A549 (cell line): ENCODE data around the gene PRMT5. TPM values are rescaled to one million over a fixed set of nuclear protein-coding genes. Genes with fewer than 3 reads are reported as not detected.
A peak's percentile ranks its signal among the peaks of the same experiment; 100 is the strongest.

Experiments
- ATAC-seq, 2 experiments: fragments of 200-7000 bp in 1 of 2; fragments of >200 bp in 1 of 2; cut with Nextera tagmentation in 1 of 2; cut with Tn5 transposase in 1 of 2; 3 replicates each; pipeline versions ENCODE4 v1.8.0 to v1.9.1; 2018 to 2020; ENCODE audit warnings: mild to moderate bottlenecking in 1 of 2, moderate library complexity in 1 of 2
- CTCF ChIA-PET: fragments of 300-600 bp; sonication (Branson Sonifier 250); formaldehyde crosslinking; extraction: SDS; loops from one replicate; lab custom pipeline; 2021; ENCODE audit warnings: antibody characterized with exemption, inconsistent platforms; lab: Yijun Ruan, JAX
- POLR2A ChIA-PET: fragments of 350-600 bp; formaldehyde crosslinking; extraction: SDS; loops from one replicate; lab custom pipeline; 2021; ENCODE audit warnings: antibody characterized with exemption, inconsistent platforms; lab: Yijun Ruan, JAX
- DNase-seq, 2 experiments: peaks; one replicate each; pipeline versions ENCODE4 v3.0.0 to v3.0.0-alpha.2; 2011 to 2016; ENCODE audit warnings: low read depth in 1 of 2, low spot score in 1 of 2
- FAIRE-seq: peaks from 2 replicates; lab custom pipeline; 2011; peaks lifted over from hg19 to GRCh38; lab: Jason Lieb, UNC
- H3K27ac ChIP-seq, 2 experiments: fragments of >200 bp; sonication (Bioruptor Twin); formaldehyde crosslinking; 3 replicates each; pipeline ENCODE4 v1.5.1; 2016 to 2017
- H3K4me1 ChIP-seq: fragments of >200 bp; sonication (Bioruptor Twin); formaldehyde crosslinking; 3 replicates; pipeline ENCODE4 v1.6.1; 2016
- H3K4me2 ChIP-seq: fragments of >200 bp; sonication (Bioruptor Twin); formaldehyde crosslinking; 3 replicates; pipeline ENCODE4 v1.6.1; 2016
- H3K4me3 ChIP-seq: fragments of >200 bp; sonication (Bioruptor Twin); formaldehyde crosslinking; 3 replicates; pipeline ENCODE4 v1.5.1; 2016
- H3K9me3 ChIP-seq: fragments of >200 bp; sonication (Bioruptor Twin); formaldehyde crosslinking; 3 replicates; pipeline ENCODE4 v1.6.1; 2016
- EP300 ChIP-seq, 2 experiments: fragments of >200 bp; sonication (Bioruptor Twin); formaldehyde crosslinking; IDR thresholded peaks; 2 replicates in 1 of 2; 3 replicates in 1 of 2; pipeline ENCODE4 v1.6.1; 2016 to 2017
- ESRRA ChIP-seq: fragments of 150-350 bp; IDR thresholded peaks from 2 replicates; pipeline ENCODE4 v1.6.1; 2014; ENCODE audit warnings: mild to moderate bottlenecking, low read length, borderline replicate concordance
- HOXB13 ChIP-seq: fragments of 250-450 bp; sonication (Bioruptor Pico); IDR thresholded peaks from 2 replicates; pipeline ENCODE4 v1.5.0; 2020; ENCODE audit warnings: low read depth, mild to moderate bottlenecking, moderate library complexity
- HOXB5 ChIP-seq: fragments of 250-450 bp; sonication (Bioruptor Pico); IDR thresholded peaks from 2 replicates; pipeline ENCODE4 v1.5.0; 2020; ENCODE audit warnings: mild to moderate bottlenecking, moderate library complexity
- JUN ChIP-seq, 2 experiments: fragments of >200 bp; sonication (Bioruptor Twin); formaldehyde crosslinking; IDR thresholded peaks; 2 replicates in 1 of 2; 3 replicates in 1 of 2; pipeline ENCODE4 v1.6.1; 2016 to 2017
- JUNB ChIP-seq: fragments of >200 bp; sonication (Bioruptor Twin); formaldehyde crosslinking; IDR thresholded peaks from 2 replicates; pipeline ENCODE4 v1.6.1; 2016
- PHF8 ChIP-seq: fragments of 200-600 bp; sonication (generic); IDR thresholded peaks from 2 replicates; pipeline ENCODE4 v1.6.1; 2016; ENCODE audit warnings: low read depth, mild to moderate bottlenecking, antibody characterized with exemption, moderate library complexity, borderline replicate concordance
- POLR2AphosphoS2 ChIP-seq: conservative IDR thresholded peaks from 2 replicates; pipeline ENCODE4 v1.6.1; 2012; ENCODE audit warnings: low read length, improper control_type of control experiment, inconsistent platforms
- RAD21 ChIP-seq, 2 experiments: fragments of >200 bp in 1 of 2; sonication (Bioruptor Twin) in 1 of 2; formaldehyde crosslinking in 1 of 2; IDR thresholded peaks in 1 of 2; conservative IDR thresholded peaks in 1 of 2; 2 replicates in 1 of 2; 3 replicates in 1 of 2; pipeline ENCODE4 v1.6.1; 2012 to 2018; ENCODE audit warnings: inconsistent platforms in 1 of 2
- RNF2 ChIP-seq: fragments of 200-600 bp; sonication (generic); IDR thresholded peaks from 2 replicates; pipeline ENCODE4 v1.6.1; 2016; ENCODE audit warnings: low read depth, mild to moderate bottlenecking, antibody characterized with exemption, moderate library complexity, borderline replicate concordance
- SMC3 ChIP-seq: fragments of >200 bp; sonication (Bioruptor Twin); formaldehyde crosslinking; IDR thresholded peaks from 3 replicates; pipeline ENCODE4 v1.6.1; 2018; ENCODE audit warnings: inconsistent platforms
- WGBS: methylation state at CpG from one replicate; pipeline ENCODE4 v1.1.6; 2017; ENCODE audit errors: missing lambda C conversion rate; 5-methylcytosine and 5-hydroxymethylcytosine counted together
- polyA plus RNA-seq, 4 experiments: library from polyadenylated mRNA; depleted of rRNA in 3 of 4; stranded (reverse); fragments of >200 nt; fragmentation: RNase III in 1 of 4; extraction: RNeasy Plus Mini Kit Qiagen cat#74134 plus additional on column Dnase treatment in 1 of 4; gene quantifications; 2 replicates in 3 of 4; 3 replicates in 1 of 4; pipeline ENCODE4 v1.2.3, GENCODE V29; 2011 to 2017
- TF ChIP-seq, protein P1 (sequence below): fragments of >200 bp; sonication (Bioruptor Twin); formaldehyde crosslinking; IDR thresholded peaks from 3 replicates; pipeline ENCODE4 v1.5.1; 2016
- TF ChIP-seq, protein P2 (sequence below): fragments of 250-450 bp; sonication (Bioruptor Pico); IDR thresholded peaks from 2 replicates; pipeline ENCODE4 v1.5.0; 2020; ENCODE audit warnings: low read depth, mild to moderate bottlenecking, moderate library complexity
- TF ChIP-seq, protein P3 (sequence below): fragments of >200 bp; sonication (Bioruptor Twin); formaldehyde crosslinking; IDR thresholded peaks from 3 replicates; pipeline ENCODE4 v1.6.1; 2016

Gene PRMT5
- polyA plus RNA-seq, 2 of the 4 experiments (the other 2 are of a cell fraction): 188 to 214 TPM

DNA sequence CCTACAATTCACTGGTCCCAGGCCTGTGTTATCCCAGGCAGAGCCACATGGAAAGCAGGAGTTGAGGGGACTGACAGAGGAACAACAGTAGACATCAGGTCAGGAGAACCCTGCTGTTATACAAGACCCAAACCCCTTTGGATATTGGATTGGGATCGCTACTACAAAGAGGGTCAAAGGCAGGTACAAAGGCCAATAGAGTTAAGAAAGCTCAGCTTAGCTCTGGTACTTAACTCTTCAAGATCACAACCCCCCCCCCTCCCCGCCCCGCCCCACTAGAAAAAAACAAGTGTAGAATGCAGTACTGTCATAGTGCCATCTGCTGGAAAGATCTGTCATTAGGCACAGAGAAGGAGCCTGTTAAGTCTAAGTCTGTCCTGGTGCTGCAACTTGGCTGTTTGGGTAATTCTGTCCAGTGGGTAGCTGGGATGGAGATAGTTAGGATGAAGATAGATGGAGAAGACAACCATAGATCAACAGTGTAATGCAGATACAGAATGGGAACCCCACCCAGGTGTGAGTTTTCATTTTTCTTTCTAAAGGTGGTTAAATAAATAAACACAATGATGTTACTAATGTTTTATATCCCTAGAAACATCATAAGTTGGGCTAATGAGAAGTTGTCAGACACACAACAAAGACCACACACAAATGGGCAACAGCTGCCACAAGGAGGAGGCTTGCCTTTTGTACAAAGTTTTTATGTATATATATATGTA lies 28.9 kb downstream of the PRMT5 start:
- Histone ChIP-seq H3K27ac (no peak overlapping the region; a peak in 1 of 6 replicates), H3K4me1 (peaks cover 17% of the 10 kb centered on the region), H3K9me3 (no peaks in the 10 kb centered on the region), H3K4me2 (no peak overlapping the region), H3K4me3 (no peak overlapping the region)
- ATAC-seq: peak; percentile 81 to 83
- POLR2A ChIA-PET: interaction anchor here (0.6 to 1.0 kb wide), 4 partner anchors 11 to 82 kb away, joined by 3 to 6 read pairs (median 4); partner anchors contain the start of genes AJUBA and LRP10
- TF ChIP-seq, protein P1, sequence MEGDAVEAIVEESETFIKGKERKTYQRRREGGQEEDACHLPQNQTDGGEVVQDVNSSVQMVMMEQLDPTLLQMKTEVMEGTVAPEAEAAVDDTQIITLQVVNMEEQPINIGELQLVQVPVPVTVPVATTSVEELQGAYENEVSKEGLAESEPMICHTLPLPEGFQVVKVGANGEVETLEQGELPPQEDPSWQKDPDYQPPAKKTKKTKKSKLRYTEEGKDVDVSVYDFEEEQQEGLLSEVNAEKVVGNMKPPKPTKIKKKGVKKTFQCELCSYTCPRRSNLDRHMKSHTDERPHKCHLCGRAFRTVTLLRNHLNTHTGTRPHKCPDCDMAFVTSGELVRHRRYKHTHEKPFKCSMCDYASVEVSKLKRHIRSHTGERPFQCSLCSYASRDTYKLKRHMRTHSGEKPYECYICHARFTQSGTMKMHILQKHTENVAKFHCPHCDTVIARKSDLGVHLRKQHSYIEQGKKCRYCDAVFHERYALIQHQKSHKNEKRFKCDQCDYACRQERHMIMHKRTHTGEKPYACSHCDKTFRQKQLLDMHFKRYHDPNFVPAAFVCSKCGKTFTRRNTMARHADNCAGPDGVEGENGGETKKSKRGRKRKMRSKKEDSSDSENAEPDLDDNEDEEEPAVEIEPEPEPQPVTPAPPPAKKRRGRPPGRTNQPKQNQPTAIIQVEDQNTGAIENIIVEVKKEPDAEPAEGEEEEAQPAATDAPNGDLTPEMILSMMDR: peak; percentile 72
- TF ChIP-seq RNF2: no peak
- no peak for TF ChIP-seq HOXB13 (CRISPR knock-in tag)
- TF ChIP-seq HOXB5 (CRISPR knock-in tag): no peak
- TF ChIP-seq RAD21 (conservative IDR thresholded peaks at IDR 0.05 in 1 of 2, IDR thresholded peaks at IDR 0.05 in 1 of 2): peak; percentile 62 to 70
- no peak for TF ChIP-seq JUNB
- TF ChIP-seq PHF8: no peak
- peak; percentile 85 for TF ChIP-seq SMC3
- TF ChIP-seq JUN (IDR thresholded peaks at IDR 0.05): peak in 1 of 2 experiments; percentile 26; a peak in 1 of 5 replicates
- no peak for TF ChIP-seq POLR2AphosphoS2
- TF ChIP-seq, protein P2, sequence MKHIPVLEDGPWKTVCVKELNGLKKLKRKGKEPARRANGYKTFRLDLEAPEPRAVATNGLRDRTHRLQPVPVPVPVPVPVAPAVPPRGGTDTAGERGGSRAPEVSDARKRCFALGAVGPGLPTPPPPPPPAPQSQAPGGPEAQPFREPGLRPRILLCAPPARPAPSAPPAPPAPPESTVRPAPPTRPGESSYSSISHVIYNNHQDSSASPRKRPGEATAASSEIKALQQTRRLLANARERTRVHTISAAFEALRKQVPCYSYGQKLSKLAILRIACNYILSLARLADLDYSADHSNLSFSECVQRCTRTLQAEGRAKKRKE (CRISPR knock-in tag): no peak
- DNase-seq: peak; percentile 77 to 81
- WGBS: 7% methylated on average over 3 of the region's 3 CpGs
- CTCF ChIA-PET: interaction anchor here (0.5 to 16.6 kb wide), 28 partner anchors 14 to 1617 kb away, joined by 3 to 368 read pairs (median 4); partner anchors contain the start of genes LRP10, OXA1L, RBM23 and REM2
- FAIRE-seq: no peak

DNA sequence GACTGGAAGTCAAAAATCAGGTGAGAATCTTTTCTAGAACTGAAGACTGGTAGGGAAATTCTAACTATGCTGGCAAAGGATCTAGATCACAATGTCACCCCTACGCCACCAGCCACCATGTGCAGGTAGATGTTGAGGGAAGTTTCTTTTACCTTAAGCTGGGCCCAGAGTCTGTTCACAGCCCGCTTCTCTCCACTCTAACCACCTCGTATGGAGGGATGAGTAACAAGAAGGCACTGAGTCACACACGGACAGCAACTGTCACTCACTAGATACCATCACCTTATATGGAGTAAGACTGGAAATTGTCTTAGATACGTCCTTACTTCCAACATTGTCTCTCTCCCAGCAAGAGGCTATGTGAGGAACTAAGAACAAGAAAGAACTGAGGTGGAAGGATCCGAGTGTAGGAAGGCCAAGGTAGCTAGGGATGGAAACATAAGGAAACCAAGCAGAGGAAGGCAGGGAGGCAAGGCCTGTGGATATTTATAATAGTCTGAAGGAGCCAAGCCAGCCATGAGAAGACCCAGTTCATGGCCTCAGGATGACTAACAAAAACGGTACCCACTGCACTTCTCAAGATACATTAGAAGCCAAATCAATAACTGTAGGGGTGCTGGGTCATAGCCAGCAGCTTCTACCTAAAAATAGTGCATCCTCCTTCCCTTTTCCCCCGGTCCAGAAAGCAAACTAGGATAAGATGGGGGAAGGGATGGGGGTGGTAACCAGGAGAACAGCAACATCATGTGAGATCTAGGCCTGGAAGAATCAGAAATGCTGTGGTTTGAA lies 30.7 kb downstream of the PRMT5 start:
- no peak for FAIRE-seq
- ChIA-PET POLR2A (no interaction called here), CTCF (interaction anchor here (1.2 to 16.6 kb wide), 10 partner anchors 16 to 344 kb away, joined by 3 to 368 read pairs (median 18); partner anchors contain the start of genes LRP10, RBM23 and REM2)
- Histone ChIP-seq H3K4me3 (no peak overlapping the region), H3K4me1 (peaks cover 17% of the 10 kb centered on the region), H3K9me3 (no peaks in the 10 kb centered on the region), H3K27ac (peak overlapping the region in 1 of 2 experiments; percentile 18; a peak in 2 of 6 replicates), H3K4me2 (peak overlapping the region; percentile 25; the same call in 2 of the 3 replicates)
- TF ChIP-seq EP300 (IDR thresholded peaks at IDR 0.05) (no peak), HOXB5 (CRISPR knock-in tag) (no peak), ESRRA (no peak), RAD21 (conservative IDR thresholded peaks at IDR 0.05 in 1 of 2, IDR thresholded peaks at IDR 0.05 in 1 of 2) (no peak)
- TF ChIP-seq, protein P3, sequence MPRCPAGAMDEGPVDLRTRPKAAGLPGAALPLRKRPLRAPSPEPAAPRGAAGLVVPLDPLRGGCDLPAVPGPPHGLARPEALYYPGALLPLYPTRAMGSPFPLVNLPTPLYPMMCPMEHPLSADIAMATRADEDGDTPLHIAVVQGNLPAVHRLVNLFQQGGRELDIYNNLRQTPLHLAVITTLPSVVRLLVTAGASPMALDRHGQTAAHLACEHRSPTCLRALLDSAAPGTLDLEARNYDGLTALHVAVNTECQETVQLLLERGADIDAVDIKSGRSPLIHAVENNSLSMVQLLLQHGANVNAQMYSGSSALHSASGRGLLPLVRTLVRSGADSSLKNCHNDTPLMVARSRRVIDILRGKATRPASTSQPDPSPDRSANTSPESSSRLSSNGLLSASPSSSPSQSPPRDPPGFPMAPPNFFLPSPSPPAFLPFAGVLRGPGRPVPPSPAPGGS: no peak
- DNase-seq: peak in 1 of 2 experiments; percentile 24
- peak; percentile 51 to 65 for ATAC-seq
- 49% methylated on average over 8 of the region's 8 CpGs for WGBS
